WTC11 (cell line): Measurements from ENCODE around the gene SLC49A3. TPM values are rescaled to one million over a fixed set of nuclear protein-coding genes. Genes with fewer than 3 reads are reported as not detected.

Experiments
- ATAC-seq: fragments of 200-7000 bp; cut with Tn5 transposase; 2 replicates; pipeline ENCODE4 v1.10.0; 2021; ENCODE audit warnings: mild to moderate bottlenecking, moderate library complexity
- CTCF ChIA-PET: fragments of 300-600 bp; sonication (Branson Sonifier 250); formaldehyde crosslinking; loops from one replicate; lab custom pipeline; 2021; ENCODE audit warnings: antibody characterized with exemption; lab: Charles Lee
- POLR2A ChIA-PET: fragments of 350-600 bp; sonication (Branson Sonifier 250); formaldehyde crosslinking; loops from one replicate; lab custom pipeline; 2021; ENCODE audit warnings: antibody characterized with exemption; lab: Charles Lee
- DNase-seq: peaks from one replicate; pipeline ENCODE4 v3.0.0; 2021; ENCODE audit warnings: low spot score
- H3K27ac Mint-ChIP-seq: 2 replicates; pipeline ENCODE4 v1.8.0; 2021; ENCODE audit warnings: mixed read lengths
- H3K27me3 Mint-ChIP-seq: 2 replicates; pipeline ENCODE4 v1.8.0; 2021; ENCODE audit warnings: low read depth, mild to moderate bottlenecking, moderate library complexity, mixed read lengths
- H3K36me3 Mint-ChIP-seq: 2 replicates; pipeline ENCODE4 v1.8.0; 2021; ENCODE audit warnings: mixed read lengths
- H3K4me1 Mint-ChIP-seq: 2 replicates; pipeline ENCODE4 v1.8.0; 2022; ENCODE audit warnings: mixed read lengths
- H3K4me3 Mint-ChIP-seq: 2 replicates; pipeline ENCODE4 v1.8.0; 2021; ENCODE audit warnings: mild to moderate bottlenecking, moderate library complexity, mixed read lengths
- H3K9me3 Mint-ChIP-seq: 2 replicates; pipeline ENCODE4 v1.8.0; 2021; ENCODE audit warnings: mixed read lengths
- CREB1 ChIP-seq: sonication (generic); formaldehyde crosslinking; IDR thresholded peaks from 2 replicates; pipeline ENCODE4 v1.8.0; 2023; ENCODE audit warnings: mild to moderate bottlenecking, missing genetic modification reagents
- ESRRA ChIP-seq: sonication (generic); formaldehyde crosslinking; IDR thresholded peaks from 2 replicates; pipeline ENCODE4 v1.8.1; 2022; ENCODE audit warnings: mild to moderate bottlenecking, missing genetic modification reagents, borderline replicate concordance
- HMGA2 ChIP-seq: fragments of 250-450 bp; sonication (Bioruptor Pico); IDR thresholded peaks from 2 replicates; pipeline ENCODE4 v1.4.0; 2021; ENCODE audit warnings: mild to moderate bottlenecking, moderate library complexity
- IRF2 ChIP-seq: sonication (generic); formaldehyde crosslinking; IDR thresholded peaks from 2 replicates; pipeline ENCODE4 v1.8.0; 2022; ENCODE audit warnings: low read depth, missing genetic modification reagents, borderline replicate concordance
- KAT7 ChIP-seq: sonication (generic); formaldehyde crosslinking; IDR thresholded peaks from 2 replicates; pipeline ENCODE4 v1.8.1; 2023; ENCODE audit warnings: missing genetic modification reagents, mild to moderate bottlenecking, borderline replicate concordance
- MXD4 ChIP-seq: fragments of 250-450 bp; sonication (Bioruptor Pico); IDR thresholded peaks from 2 replicates; pipeline ENCODE4 v1.8.0; 2021; ENCODE audit warnings: mild to moderate bottlenecking, moderate library complexity, borderline replicate concordance
- MYBL2 ChIP-seq: sonication (generic); formaldehyde crosslinking; IDR thresholded peaks from 2 replicates; pipeline ENCODE4 v1.8.1; 2023; ENCODE audit warnings: mild to moderate bottlenecking, moderate library complexity, missing genetic modification reagents
- NFATC4 ChIP-seq: fragments of 250-450 bp; sonication (Bioruptor Pico); IDR thresholded peaks from 2 replicates; pipeline ENCODE4 v1.9.0; 2021; ENCODE audit warnings: mild to moderate bottlenecking
- PRRX2 ChIP-seq: fragments of 250-450 bp; sonication (Bioruptor Pico); IDR thresholded peaks from 2 replicates; pipeline ENCODE4 v1.8.0; 2021; ENCODE audit warnings: mild to moderate bottlenecking
- TEAD4 ChIP-seq: sonication (generic); formaldehyde crosslinking; IDR thresholded peaks from 2 replicates; pipeline ENCODE4 v1.8.0; 2022; ENCODE audit warnings: mild to moderate bottlenecking, missing genetic modification reagents
- ZNF121 ChIP-seq: sonication (generic); formaldehyde crosslinking; IDR thresholded peaks from 2 replicates; pipeline ENCODE4 v1.8.0; 2023; ENCODE audit warnings: missing genetic modification reagents
- ZNF396 ChIP-seq: fragments of 250-450 bp; sonication (Bioruptor Pico); IDR thresholded peaks from 2 replicates; pipeline ENCODE4 v1.8.0; 2021; ENCODE audit warnings: mild to moderate bottlenecking, moderate library complexity, borderline replicate concordance
- ZNF416 ChIP-seq: fragments of 250-450 bp; sonication (Bioruptor Pico); IDR thresholded peaks from 2 replicates; pipeline ENCODE4 v1.9.0; 2021; ENCODE audit warnings: mild to moderate bottlenecking, inconsistent platforms
- ZNF671 ChIP-seq: fragments of 250-450 bp; sonication (Bioruptor Pico); IDR thresholded peaks from 2 replicates; pipeline ENCODE4 v1.8.0; 2021; ENCODE audit warnings: mild to moderate bottlenecking
- total RNA-seq: library from RNA; stranded (reverse); gene quantifications from 3 replicates; pipeline ENCODE4 v1.2.3, GENCODE V29; 2021
- TF ChIP-seq, protein P1 (sequence below): sonication (generic); formaldehyde crosslinking; IDR thresholded peaks from 2 replicates; pipeline ENCODE4 v1.8.0; 2022; ENCODE audit warnings: mild to moderate bottlenecking, missing genetic modification reagents
- TF ChIP-seq, protein P2 (sequence below): sonication (generic); formaldehyde crosslinking; IDR thresholded peaks from 2 replicates; pipeline ENCODE4 v1.8.1; 2023; ENCODE audit warnings: mild to moderate bottlenecking, missing genetic modification reagents, moderate library complexity
- TF ChIP-seq, protein P3 (sequence below): fragments of 250-450 bp; sonication (Bioruptor Pico); IDR thresholded peaks from 2 replicates; pipeline ENCODE4 v2.1.2; 2022; ENCODE audit warnings: mild to moderate bottlenecking, moderate library complexity
- TF ChIP-seq, protein P4 (sequence below): fragments of 250-450 bp; sonication (Bioruptor Pico); IDR thresholded peaks from 2 replicates; pipeline ENCODE4 v1.9.0; 2021; ENCODE audit warnings: moderate library complexity, mild to moderate bottlenecking, inconsistent platforms, borderline replicate concordance
- TF ChIP-seq, protein P5 (sequence below): fragments of 250-450 bp; sonication (Bioruptor Pico); IDR thresholded peaks from 2 replicates; pipeline ENCODE4 v1.9.0; 2021; ENCODE audit warnings: mild to moderate bottlenecking
- TF ChIP-seq, protein P6 (sequence below): sonication (generic); formaldehyde crosslinking; IDR thresholded peaks from 2 replicates; pipeline ENCODE4 v1.8.1; 2023; ENCODE audit warnings: mild to moderate bottlenecking, missing genetic modification reagents, moderate library complexity
- TF ChIP-seq, protein P7 (sequence below): sonication (generic); formaldehyde crosslinking; IDR thresholded peaks from 2 replicates; pipeline ENCODE4 v1.8.1; 2022; ENCODE audit warnings: low read depth, mild to moderate bottlenecking, moderate library complexity, missing genetic modification reagents, borderline replicate concordance

Gene SLC49A3
- total RNA-seq, 1 experiment from 2014 or later: 5.8 TPM

DNA sequence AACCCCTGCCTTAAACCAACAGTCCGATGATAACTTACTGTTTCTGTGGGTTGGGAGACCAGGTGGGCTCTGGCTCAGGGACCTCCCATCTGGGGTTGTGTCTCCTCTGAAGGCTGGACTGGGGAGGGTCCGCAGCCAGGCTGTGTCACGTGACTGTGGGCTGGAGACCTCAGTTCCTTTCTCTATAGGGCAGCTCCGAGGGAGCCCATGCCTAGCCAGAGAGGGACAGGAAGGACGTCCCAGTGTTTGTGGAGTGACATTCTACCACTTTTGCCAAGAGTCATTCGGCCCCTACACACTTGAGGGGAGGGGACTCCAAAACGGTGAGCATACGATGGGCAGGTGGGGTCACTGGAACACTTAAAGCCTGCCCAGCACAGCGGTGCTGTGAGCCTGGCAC, 21.2 kb upstream of the SLC49A3 start:
- ATAC-seq (no peak), DNase-seq (no peak)
- CTCF ChIA-PET: interaction anchor here (0.9 to 2.4 kb wide), 3 partner anchors 26 to 33 kb away, joined by 3 to 7 read pairs (median 3); no protein-coding TSS in a partner anchor
- no peak overlapping the region for H3K4me3 Mint-ChIP-seq
- TF ChIP-seq, protein P1, sequence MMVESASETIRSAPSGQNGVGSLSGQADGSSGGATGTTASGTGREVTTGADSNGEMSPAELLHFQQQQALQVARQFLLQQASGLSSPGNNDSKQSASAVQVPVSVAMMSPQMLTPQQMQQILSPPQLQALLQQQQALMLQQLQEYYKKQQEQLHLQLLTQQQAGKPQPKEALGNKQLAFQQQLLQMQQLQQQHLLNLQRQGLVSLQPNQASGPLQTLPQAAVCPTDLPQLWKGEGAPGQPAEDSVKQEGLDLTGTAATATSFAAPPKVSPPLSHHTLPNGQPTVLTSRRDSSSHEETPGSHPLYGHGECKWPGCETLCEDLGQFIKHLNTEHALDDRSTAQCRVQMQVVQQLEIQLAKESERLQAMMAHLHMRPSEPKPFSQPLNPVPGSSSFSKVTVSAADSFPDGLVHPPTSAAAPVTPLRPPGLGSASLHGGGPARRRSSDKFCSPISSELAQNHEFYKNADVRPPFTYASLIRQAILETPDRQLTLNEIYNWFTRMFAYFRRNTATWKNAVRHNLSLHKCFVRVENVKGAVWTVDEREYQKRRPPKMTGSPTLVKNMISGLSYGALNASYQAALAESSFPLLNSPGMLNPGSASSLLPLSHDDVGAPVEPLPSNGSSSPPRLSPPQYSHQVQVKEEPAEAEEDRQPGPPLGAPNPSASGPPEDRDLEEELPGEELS (CRISPR knock-in tag): no peak
- TF ChIP-seq ESRRA (CRISPR knock-in tag): no peak
- TF ChIP-seq, protein P2, sequence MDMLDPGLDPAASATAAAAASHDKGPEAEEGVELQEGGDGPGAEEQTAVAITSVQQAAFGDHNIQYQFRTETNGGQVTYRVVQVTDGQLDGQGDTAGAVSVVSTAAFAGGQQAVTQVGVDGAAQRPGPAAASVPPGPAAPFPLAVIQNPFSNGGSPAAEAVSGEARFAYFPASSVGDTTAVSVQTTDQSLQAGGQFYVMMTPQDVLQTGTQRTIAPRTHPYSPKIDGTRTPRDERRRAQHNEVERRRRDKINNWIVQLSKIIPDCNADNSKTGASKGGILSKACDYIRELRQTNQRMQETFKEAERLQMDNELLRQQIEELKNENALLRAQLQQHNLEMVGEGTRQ (CRISPR knock-in tag): 0 out of 2 replicates have a peak, but pooled peaks have one; percentile 9
- peaks cover 11% of the 10 kb centered on the region for H3K9me3 Mint-ChIP-seq
- H3K4me1 Mint-ChIP-seq: peaks cover 10% of the 10 kb centered on the region; the same call in 1 of the 2 replicates
- no peaks in the 10 kb centered on the region; the same call in 1 of the 2 replicates for H3K27me3 Mint-ChIP-seq
- peaks cover 30% of the 10 kb centered on the region for H3K36me3 Mint-ChIP-seq
- no peak overlapping the region for H3K27ac Mint-ChIP-seq
- POLR2A ChIA-PET: no interaction called here

DNA sequence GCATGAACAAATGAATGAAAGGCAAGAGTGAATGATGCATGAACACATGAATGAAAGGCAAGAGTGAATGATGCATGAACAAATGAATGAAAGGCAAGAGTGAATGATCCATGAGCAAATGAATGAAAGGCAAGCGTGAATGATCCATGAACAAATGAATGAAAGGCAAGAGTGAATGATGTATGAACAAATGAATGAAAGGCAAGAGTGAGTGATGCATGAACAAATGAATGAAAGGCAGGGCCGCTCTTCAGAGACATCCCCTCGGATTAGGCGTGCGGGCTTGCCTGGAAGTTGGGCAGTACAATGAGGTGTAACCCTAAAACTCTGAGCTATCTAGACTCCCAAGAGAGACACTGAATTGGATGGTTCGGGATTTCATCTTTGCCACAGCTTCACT, 20.4 kb upstream of the SLC49A3 start:
- TF ChIP-seq MYBL2 (CRISPR knock-in tag) (no peak), NFATC4 (CRISPR knock-in tag) (no peak), PRRX2 (CRISPR knock-in tag) (no peak), ZNF671 (CRISPR knock-in tag) (no peak), CREB1 (CRISPR knock-in tag) (no peak), KAT7 (no peak), MXD4 (CRISPR knock-in tag) (no peak), TEAD4 (CRISPR knock-in tag) (no peak)
- TF ChIP-seq, protein P3, sequence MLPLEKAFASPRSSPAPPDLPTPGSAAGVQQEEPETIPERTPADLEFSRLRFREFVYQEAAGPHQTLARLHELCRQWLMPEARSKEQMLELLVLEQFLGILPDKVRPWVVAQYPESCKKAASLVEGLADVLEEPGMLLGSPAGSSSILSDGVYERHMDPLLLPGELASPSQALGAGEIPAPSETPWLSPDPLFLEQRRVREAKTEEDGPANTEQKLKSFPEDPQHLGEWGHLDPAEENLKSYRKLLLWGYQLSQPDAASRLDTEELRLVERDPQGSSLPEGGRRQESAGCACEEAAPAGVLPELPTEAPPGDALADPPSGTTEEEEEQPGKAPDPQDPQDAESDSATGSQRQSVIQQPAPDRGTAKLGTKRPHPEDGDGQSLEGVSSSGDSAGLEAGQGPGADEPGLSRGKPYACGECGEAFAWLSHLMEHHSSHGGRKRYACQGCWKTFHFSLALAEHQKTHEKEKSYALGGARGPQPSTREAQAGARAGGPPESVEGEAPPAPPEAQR (CRISPR knock-in tag): no peak
- TF ChIP-seq, protein P2 (CRISPR knock-in tag): no peak
- TF ChIP-seq, protein P4, sequence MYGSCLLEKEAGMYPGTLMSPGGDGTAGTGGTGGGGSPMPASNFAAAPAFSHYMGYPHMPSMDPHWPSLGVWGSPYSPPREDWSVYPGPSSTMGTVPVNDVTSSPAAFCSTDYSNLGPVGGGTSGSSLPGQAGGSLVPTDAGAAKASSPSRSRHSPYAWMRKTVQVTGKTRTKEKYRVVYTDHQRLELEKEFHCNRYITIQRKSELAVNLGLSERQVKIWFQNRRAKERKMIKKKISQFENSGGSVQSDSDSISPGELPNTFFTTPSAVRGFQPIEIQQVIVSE (CRISPR knock-in tag): no peak
- Mint-ChIP-seq H3K9me3 (peaks cover 11% of the 10 kb centered on the region), H3K27me3 (peaks cover 4% of the 10 kb centered on the region; the same call in 1 of the 2 replicates), H3K27ac (no peak overlapping the region), H3K4me1 (peaks cover 10% of the 10 kb centered on the region; the same call in 1 of the 2 replicates), H3K36me3 (peaks cover 27% of the 10 kb centered on the region), H3K4me3 (no peak overlapping the region)
- POLR2A ChIA-PET: no interaction called here
- CTCF ChIA-PET: interaction anchor here (0.9 to 2.4 kb wide), 2 partner anchors 26 to 33 kb away, joined by 3 to 7 read pairs; no protein-coding TSS in a partner anchor
- DNase-seq (no peak), ATAC-seq (no peak)

DNA sequence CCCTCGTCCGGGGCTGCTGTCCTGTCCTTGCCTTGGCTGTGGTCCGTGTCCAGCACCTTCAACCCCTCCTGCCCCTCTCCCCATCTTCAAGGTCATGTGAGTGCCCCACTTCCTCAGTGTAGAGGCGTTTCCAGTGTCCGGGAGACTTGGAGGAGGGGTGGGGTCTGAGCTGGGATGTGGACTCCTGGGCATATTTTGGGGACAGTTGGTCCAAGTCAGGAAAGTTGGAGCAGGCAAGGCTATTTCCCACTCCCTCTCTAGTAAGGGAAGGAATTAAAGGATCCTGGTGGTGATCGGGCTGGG, 19.6 kb upstream of the SLC49A3 start:
- DNase-seq (no peak), ATAC-seq (no peak)
- Mint-ChIP-seq H3K27ac (no peak overlapping the region), H3K4me3 (no peak overlapping the region), H3K27me3 (peaks cover 5% of the 10 kb centered on the region; the same call in 1 of the 2 replicates), H3K36me3 (peaks cover 24% of the 10 kb centered on the region), H3K4me1 (peaks cover 10% of the 10 kb centered on the region; the same call in 1 of the 2 replicates), H3K9me3 (peaks cover 11% of the 10 kb centered on the region)
- ChIA-PET POLR2A (no interaction called here), CTCF (interaction anchor here (2.4 kb wide), 1 partner anchor 25 kb away, joined by 7 read pairs; no protein-coding TSS in a partner anchor)
- no peak for TF ChIP-seq ZNF396 (CRISPR knock-in tag)
- TF ChIP-seq ZNF416 (CRISPR knock-in tag): no peak
- TF ChIP-seq HMGA2 (CRISPR knock-in tag): no peak
- TF ChIP-seq, protein P5, sequence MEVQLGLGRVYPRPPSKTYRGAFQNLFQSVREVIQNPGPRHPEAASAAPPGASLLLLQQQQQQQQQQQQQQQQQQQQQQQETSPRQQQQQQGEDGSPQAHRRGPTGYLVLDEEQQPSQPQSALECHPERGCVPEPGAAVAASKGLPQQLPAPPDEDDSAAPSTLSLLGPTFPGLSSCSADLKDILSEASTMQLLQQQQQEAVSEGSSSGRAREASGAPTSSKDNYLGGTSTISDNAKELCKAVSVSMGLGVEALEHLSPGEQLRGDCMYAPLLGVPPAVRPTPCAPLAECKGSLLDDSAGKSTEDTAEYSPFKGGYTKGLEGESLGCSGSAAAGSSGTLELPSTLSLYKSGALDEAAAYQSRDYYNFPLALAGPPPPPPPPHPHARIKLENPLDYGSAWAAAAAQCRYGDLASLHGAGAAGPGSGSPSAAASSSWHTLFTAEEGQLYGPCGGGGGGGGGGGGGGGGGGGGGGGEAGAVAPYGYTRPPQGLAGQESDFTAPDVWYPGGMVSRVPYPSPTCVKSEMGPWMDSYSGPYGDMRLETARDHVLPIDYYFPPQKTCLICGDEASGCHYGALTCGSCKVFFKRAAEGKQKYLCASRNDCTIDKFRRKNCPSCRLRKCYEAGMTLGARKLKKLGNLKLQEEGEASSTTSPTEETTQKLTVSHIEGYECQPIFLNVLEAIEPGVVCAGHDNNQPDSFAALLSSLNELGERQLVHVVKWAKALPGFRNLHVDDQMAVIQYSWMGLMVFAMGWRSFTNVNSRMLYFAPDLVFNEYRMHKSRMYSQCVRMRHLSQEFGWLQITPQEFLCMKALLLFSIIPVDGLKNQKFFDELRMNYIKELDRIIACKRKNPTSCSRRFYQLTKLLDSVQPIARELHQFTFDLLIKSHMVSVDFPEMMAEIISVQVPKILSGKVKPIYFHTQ (CRISPR knock-in tag): no peak
- TF ChIP-seq, protein P6, sequence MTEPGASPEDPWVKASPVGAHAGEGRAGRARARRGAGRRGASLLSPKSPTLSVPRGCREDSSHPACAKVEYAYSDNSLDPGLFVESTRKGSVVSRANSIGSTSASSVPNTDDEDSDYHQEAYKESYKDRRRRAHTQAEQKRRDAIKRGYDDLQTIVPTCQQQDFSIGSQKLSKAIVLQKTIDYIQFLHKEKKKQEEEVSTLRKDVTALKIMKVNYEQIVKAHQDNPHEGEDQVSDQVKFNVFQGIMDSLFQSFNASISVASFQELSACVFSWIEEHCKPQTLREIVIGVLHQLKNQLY (CRISPR knock-in tag): no peak
- TF ChIP-seq ZNF671 (CRISPR knock-in tag): no peak
- no peak for TF ChIP-seq MYBL2 (CRISPR knock-in tag)
- TF ChIP-seq, protein P7, sequence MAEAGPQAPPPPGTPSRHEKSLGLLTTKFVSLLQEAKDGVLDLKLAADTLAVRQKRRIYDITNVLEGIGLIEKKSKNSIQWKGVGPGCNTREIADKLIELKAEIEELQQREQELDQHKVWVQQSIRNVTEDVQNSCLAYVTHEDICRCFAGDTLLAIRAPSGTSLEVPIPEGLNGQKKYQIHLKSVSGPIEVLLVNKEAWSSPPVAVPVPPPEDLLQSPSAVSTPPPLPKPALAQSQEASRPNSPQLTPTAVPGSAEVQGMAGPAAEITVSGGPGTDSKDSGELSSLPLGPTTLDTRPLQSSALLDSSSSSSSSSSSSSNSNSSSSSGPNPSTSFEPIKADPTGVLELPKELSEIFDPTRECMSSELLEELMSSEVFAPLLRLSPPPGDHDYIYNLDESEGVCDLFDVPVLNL (CRISPR knock-in tag): no peak
- no peak for TF ChIP-seq ZNF121
- no peak for TF ChIP-seq IRF2
